Subcutaneous adipose tissue (tissue), 4 donors: ENCODE data around the gene SH2D4B. TPM values are rescaled to one million over a fixed set of nuclear protein-coding genes. Genes with fewer than 3 reads are reported as not detected.

ENCODE experiments used
- total RNA-seq, 4 donors: library from RNA; depleted of rRNA; stranded (reverse); fragments of >200 nt; gene quantifications; one replicate each; pipeline ENCODE4 v1.1.0, GENCODE V29; 2016
- TF ChIP-seq, protein P1 (sequence below): fragments of 450-650 bp; IDR thresholded peaks from one replicate; pipeline ENCODE4 v1.5.1; 2016; ENCODE audit warnings: low read depth, mild to moderate bottlenecking, control low read depth, antibody characterized with exemption, moderate library complexity

The SH2D4B gene
- total RNA-seq, 4 donors from 2014 or later = 0.34 to 0.49 TPM; not detected in 2

DNA sequence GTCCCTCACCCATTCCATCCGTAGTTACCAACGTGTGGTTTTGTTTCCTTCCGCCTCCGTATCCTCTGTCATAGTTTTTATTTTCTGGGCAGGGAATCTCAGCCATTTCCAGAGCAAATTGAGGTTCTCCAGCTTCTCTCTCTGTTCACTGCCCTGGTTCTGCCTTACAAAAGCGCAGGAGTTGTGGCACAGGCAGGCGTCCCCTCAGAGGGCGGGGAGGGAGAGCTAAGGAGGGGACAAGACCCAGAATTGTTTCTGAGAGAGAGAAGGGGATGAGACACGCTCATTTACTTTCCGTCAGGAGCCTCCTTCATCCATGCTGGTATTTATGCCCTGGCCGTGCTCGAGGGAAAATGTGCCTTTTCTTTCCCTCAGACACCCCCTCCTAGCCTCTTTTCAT lies 71.0 kb downstream of the SH2D4B start:
- TF ChIP-seq, protein P1, sequence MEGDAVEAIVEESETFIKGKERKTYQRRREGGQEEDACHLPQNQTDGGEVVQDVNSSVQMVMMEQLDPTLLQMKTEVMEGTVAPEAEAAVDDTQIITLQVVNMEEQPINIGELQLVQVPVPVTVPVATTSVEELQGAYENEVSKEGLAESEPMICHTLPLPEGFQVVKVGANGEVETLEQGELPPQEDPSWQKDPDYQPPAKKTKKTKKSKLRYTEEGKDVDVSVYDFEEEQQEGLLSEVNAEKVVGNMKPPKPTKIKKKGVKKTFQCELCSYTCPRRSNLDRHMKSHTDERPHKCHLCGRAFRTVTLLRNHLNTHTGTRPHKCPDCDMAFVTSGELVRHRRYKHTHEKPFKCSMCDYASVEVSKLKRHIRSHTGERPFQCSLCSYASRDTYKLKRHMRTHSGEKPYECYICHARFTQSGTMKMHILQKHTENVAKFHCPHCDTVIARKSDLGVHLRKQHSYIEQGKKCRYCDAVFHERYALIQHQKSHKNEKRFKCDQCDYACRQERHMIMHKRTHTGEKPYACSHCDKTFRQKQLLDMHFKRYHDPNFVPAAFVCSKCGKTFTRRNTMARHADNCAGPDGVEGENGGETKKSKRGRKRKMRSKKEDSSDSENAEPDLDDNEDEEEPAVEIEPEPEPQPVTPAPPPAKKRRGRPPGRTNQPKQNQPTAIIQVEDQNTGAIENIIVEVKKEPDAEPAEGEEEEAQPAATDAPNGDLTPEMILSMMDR = no peak

DNA sequence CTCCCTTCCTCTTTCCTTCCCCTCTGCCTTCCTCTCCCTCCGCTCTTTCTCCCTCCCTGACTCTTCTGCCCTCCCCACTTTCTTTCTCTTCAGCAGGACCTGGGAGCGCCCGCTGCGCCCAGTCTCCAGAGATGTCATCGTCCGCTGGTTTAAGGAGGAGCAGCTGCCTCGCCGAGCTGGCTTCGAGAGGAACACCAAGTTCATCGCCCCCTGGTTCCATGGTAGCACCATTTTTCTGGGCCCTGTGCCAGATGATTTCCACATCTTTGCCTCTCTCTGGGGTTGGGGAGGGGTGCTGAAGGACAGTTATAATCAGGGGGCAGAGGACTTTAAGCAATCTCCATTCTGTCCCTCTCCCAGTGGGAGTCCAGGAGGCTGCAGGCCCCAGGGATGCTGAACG lies 71.6 kb downstream of the SH2D4B start:
- TF ChIP-seq, protein P1 = no peak

DNA sequence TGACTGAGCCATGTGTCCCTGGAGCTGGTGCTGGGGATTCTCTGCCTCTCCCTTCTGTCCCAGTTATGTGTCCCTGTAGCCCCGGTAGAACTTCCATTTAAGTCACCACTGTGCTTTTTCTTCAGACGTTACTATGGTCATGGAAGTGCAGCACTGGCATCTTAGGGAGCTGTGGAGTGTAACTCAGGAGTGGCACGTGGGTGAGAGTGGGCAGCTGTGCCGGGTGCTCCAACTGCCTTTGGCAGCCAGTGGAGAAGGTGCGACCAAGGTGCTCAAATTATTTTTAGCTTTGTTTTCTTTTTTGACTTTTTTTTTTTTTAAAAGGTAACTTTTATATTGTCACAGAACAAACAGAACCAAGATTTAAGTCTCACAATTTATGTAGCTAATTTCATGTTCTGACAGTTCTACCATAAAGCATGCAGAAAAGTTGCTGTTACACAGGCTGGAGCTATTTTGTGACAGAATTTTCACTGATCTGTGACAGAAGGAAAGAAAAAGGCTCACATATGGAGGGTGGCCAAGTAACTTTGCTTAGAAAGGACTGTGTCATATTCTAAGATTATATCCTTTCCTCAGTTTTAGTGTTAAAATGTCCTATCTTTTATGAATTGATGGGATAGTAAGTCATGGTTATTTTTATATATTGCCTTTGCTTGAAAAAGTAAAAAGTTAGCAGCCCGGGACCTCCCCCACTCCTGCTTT lies 73.9 kb downstream of the SH2D4B start:
- TF ChIP-seq, protein P1 = no peak

DNA sequence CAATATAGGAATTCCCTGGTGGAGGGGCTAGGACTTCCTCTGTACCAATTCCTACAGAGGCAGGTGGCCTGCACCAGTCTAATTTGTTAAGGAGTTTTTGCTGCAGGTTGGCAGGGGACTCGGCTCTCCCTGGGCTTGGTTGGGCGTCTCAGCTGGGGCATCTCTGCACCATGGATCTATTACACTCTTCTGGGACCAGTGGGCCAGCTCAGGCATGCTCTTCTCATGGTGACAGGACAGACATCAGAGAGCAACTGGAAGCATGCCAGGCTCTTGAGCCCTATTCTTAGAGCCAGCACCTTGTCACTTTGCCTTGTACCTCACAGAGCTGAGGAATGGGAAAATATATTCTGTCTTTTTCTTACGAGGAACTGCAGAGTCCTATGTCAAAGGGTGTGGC lies 74.6 kb downstream of the SH2D4B start:
- TF ChIP-seq, protein P1 = no peak

DNA sequence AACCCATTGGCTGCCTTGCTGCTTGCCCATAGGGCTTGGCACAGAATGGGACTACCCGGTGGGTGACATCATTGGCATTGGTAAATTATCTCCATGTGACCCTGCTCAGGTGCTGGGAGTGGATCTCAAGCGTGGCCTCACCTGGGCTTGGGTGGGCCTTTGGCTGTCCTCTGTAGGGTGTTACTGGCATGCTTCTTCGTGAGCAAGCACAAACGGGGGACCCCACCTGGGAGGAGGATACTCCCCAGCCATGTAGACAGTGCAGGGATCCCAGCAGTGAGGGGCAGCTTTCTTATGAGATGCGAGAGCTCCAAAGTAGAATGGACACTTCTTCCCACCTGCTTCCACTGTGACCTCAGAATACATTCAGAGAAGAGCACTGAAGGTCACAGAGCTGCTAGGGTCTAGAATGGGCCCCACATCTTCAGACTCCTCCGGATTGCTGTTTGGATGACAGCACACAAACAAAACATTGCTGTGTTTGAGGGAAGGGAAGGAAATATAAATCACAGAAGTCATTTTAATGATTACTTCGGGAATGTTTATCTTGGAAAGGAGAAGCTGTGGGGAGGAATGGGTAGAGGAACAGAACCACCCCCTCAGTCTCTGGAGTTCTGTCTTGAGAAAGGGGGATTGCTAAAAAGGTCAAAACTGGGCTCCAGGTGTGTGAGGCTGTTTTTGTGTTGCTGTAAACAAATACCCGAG lies 75.9 kb downstream of the SH2D4B start:
- TF ChIP-seq, protein P1 = no peak

DNA sequence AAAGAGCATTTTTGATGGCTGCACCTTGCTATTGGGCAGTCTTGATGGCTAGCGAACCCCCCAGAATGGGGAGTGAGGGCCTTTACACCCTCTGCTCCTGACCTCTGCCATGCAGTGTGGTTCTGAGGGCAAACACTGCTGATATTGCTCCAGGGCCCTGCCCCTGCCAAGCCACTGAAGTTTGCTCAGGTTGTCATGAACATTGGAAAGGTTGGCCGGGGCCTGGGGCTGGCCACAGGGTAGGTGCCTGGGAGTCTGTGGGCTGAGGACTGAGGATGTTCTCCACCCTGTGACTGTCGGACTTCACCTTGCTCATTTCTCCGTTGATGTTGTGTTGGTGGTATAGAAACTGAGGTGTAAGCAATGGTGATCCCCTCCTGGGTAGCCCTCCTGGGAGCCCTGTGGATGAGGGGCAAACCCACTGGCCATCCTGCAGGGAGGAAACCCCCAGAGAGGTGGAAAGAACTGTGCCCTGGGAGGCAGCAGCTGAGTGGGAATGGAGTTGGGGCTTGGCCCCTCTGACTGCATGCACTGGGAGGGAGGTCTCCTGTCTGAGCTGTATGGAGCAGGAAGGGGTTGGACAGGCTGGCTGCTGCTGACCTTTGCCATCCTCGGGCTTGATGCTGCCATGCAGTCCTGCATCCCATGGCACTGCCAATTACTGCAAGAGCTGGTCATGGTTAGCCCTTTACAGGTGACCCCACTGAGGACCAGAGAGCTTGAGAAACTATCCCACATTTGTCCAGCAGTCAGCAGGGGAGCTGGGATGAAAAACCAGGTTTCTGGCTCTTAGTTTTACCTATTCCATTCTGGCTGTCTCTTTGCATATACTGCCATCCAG lies 77.1 kb downstream of the SH2D4B start:
- TF ChIP-seq, protein P1 = no peak

DNA sequence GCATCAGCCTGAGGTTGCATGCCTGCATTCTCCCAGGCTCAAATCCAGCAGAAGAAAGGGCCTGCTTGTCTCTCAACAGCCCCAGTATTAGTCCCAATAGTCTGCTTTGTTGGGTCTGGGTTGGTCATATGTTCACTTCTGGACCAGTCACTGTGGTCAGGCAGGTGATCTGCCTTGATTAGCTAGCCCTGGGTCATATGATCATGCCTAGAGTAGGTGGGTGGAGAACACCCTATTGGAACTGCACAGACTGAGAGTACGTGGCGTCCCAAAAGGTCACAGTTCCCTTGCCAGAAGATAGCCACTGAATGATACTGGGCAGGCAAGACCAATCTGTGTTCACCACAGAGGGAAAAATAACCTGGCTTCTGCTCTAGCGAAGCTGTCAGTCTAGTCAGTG lies 80.1 kb downstream of the SH2D4B start:
- TF ChIP-seq, protein P1 = no peak
